Sigmoid colon (tissue), 7 donors: ENCODE data around the gene CACNA1G. TPM values are rescaled to one million over a fixed set of nuclear protein-coding genes. Genes with fewer than 3 reads are reported as not detected.

Experiments
- DNase-seq: peaks from one replicate; pipeline ENCODE4 v3.0.0-alpha.2; 2019
- H3K27ac ChIP-seq, 4 donors: fragments of 200-600 bp; sonication (generic); one replicate each; pipeline ENCODE4 v1.5.1; 2016 to 2019; ENCODE audit warnings: mild to moderate bottlenecking in 1 of 4
- H3K27me3 ChIP-seq, 3 donors: fragments of 200-600 bp; sonication (generic); one replicate each; pipeline ENCODE4 v1.5.1; 2019; ENCODE audit warnings: mild to moderate bottlenecking in 1 of 3
- H3K36me3 ChIP-seq, 4 donors: fragments of 200-600 bp; sonication (generic); one replicate each; pipeline ENCODE4 v1.5.1; 2016 to 2019
- H3K4me1 ChIP-seq, 4 donors: fragments of 200-600 bp; sonication (generic); one replicate each; pipeline ENCODE4 v1.5.1; 2017 to 2019
- H3K4me3 ChIP-seq, 4 donors: fragments of 200-600 bp; sonication (generic); one replicate each; pipeline ENCODE4 v1.5.1; 2017 to 2019; ENCODE audit warnings: mild to moderate bottlenecking in 2 of 4, moderate library complexity in 1 of 4
- H3K9me3 ChIP-seq, 4 donors: fragments of 200-600 bp in 3 of 4; sonication (generic) in 3 of 4; one replicate each; pipeline versions ENCODE4 v1.5.1 to v1.6.1; 2013 to 2019
- CTCF ChIP-seq, 4 experiments: fragments of 450-650 bp in 3 of 4; fragments of 200-600 bp in 1 of 4; IDR thresholded peaks; one replicate each; pipeline ENCODE4 v1.5.1; 2016 to 2019; ENCODE audit warnings: antibody characterized with exemption in 4 of 4, mild to moderate bottlenecking in 3 of 4, moderate library complexity in 2 of 4
- EP300 ChIP-seq, 4 donors: sonication (generic); formaldehyde crosslinking; IDR thresholded peaks; one replicate each; pipeline ENCODE4 v1.6.1; 2017; ENCODE audit warnings: antibody characterized with exemption in 4 of 4
- POLR2A ChIP-seq, 2 donors: fragments of 450-650 bp; IDR thresholded peaks; one replicate each; pipeline ENCODE4 v1.6.1; 2016; ENCODE audit warnings: antibody characterized with exemption in 2 of 2, mild to moderate bottlenecking in 2 of 2, moderate library complexity in 2 of 2
- POLR2AphosphoS5 ChIP-seq, 4 donors: sonication (generic); formaldehyde crosslinking; IDR thresholded peaks; one replicate each; pipeline ENCODE4 v1.6.1; 2017; ENCODE audit warnings: antibody characterized with exemption in 4 of 4
- WGBS, 2 donors: extraction: QIAGEN DNeasy Blood & Tissue Kit; methylation state at CpG; one replicate each; pipeline ENCODE4 v1.1.7; 2013; 5-methylcytosine and 5-hydroxymethylcytosine counted together
- intact Hi-C: fragments of 100-400 bp; cut with DNase I; formaldehyde crosslinking; loops from one replicate; pipeline ENCODE4 v1.15.1; 2023
- polyA plus RNA-seq, 3 donors: library from polyadenylated mRNA; stranded (reverse); fragments of 200-250 nt; gene quantifications; one replicate each; pipeline ENCODE4 v1.2.3, GENCODE V29; 2013
- total RNA-seq, 4 donors: library from RNA; depleted of rRNA; stranded (reverse); fragments of >200 nt; gene quantifications; one replicate each; pipeline ENCODE4 v1.1.0, GENCODE V29; 2016
- donor health status: healthy with polysubstance abuse.
- donor health status: Bipolar disorder and iron deficiency.
- donor health status: healthy.

The CACNA1G gene
- total and polyA plus RNA-seq, 7 donors, result under 0.01 to 1.4 (median 0.34) TPM; not detected in 1

- TF ChIP-seq EP300 (IDR thresholded peaks at IDR 0.05), result no peak
- TF ChIP-seq POLR2AphosphoS5 (IDR thresholded peaks at IDR 0.05), result no peak
- no peak for TF ChIP-seq POLR2A (IDR thresholded peaks at IDR 0.05)
- no peak for TF ChIP-seq CTCF (IDR thresholded peaks at IDR 0.05)
- Histone ChIP-seq H3K9me3 (no peaks in the 10 kb centered on the region), H3K27ac (no peak overlapping the region), H3K4me3 (no peak overlapping the region), H3K27me3 (no peaks in the 10 kb centered on the region), H3K4me1 (peaks cover 0 to 25% (median 23%) of the 10 kb centered on the region in 4 donors), H3K36me3 (no peaks in the 10 kb centered on the region)
- 87 to 89% methylated on average over 12 of the region's 12 CpGs for WGBS, 2 donors
- intact Hi-C loops, result no loop called here
- no peak for DNase-seq
Measured at GRCh38 chr17:50664788-50665458, 104.4 kb downstream of the CACNA1G start.

- Histone ChIP-seq H3K4me3 (no peak overlapping the region), H3K4me1 (peaks cover 0 to 16% (median 15%) of the 10 kb centered on the region in 4 donors), H3K9me3 (no peaks in the 10 kb centered on the region), H3K27me3 (no peaks in the 10 kb centered on the region), H3K36me3 (no peaks in the 10 kb centered on the region), H3K27ac (no peak overlapping the region)
- intact Hi-C loops, result no loop called here
- TF ChIP-seq POLR2A (IDR thresholded peaks at IDR 0.05) (no peak), POLR2AphosphoS5 (IDR thresholded peaks at IDR 0.05) (no peak), EP300 (IDR thresholded peaks at IDR 0.05) (no peak), CTCF (IDR thresholded peaks at IDR 0.05) (no peak)
- DNase-seq, result no peak
- 80 to 88% methylated on average over 5 of the region's 5 CpGs for WGBS, 2 donors
Measured at GRCh38 chr17:50665838-50666237, 105.3 kb downstream of the CACNA1G start.

- DNase-seq, result no peak
- whole genome bisulfite sequencing, 2 donors, result 96% methylated on average over 8 of the region's 8 CpGs
- intact Hi-C loops, result no loop called here
- Histone ChIP-seq H3K27ac (no peak overlapping the region), H3K9me3 (no peaks in the 10 kb centered on the region), H3K36me3 (no peaks in the 10 kb centered on the region), H3K4me1 (peaks cover 0 to 11% (median 10%) of the 10 kb centered on the region in 4 donors), H3K27me3 (no peaks in the 10 kb centered on the region), H3K4me3 (no peak overlapping the region)
- no peak for TF ChIP-seq POLR2AphosphoS5 (IDR thresholded peaks at IDR 0.05)
- TF ChIP-seq CTCF (IDR thresholded peaks at IDR 0.05), result no peak
- TF ChIP-seq EP300 (IDR thresholded peaks at IDR 0.05), result no peak
- TF ChIP-seq POLR2A (IDR thresholded peaks at IDR 0.05), result no peak
Measured at GRCh38 chr17:50666316-50666715, 105.8 kb downstream of the CACNA1G start.

- intact Hi-C loops, result no loop called here
- TF ChIP-seq CTCF (IDR thresholded peaks at IDR 0.05) (no peak), POLR2A (IDR thresholded peaks at IDR 0.05) (no peak), POLR2AphosphoS5 (IDR thresholded peaks at IDR 0.05) (no peak), EP300 (IDR thresholded peaks at IDR 0.05) (no peak)
- Histone ChIP-seq H3K36me3 (no peaks in the 10 kb centered on the region), H3K27ac (no peak overlapping the region), H3K4me1 (no peaks in the 10 kb centered on the region), H3K27me3 (no peaks in the 10 kb centered on the region), H3K4me3 (no peak overlapping the region), H3K9me3 (no peaks in the 10 kb centered on the region)
- DNase-seq, result no peak
- 93 to 95% methylated on average over 14 of the region's 14 CpGs for WGBS, 2 donors
Measured at GRCh38 chr17:50667259-50668024, 106.9 kb downstream of the CACNA1G start.
